ENCODE data around the gene PSMD2. TPM values are rescaled to one million over a fixed set of nuclear protein-coding genes. Genes with fewer than 3 reads are reported as not detected.

The PSMD2 gene
- total RNA-seq, 1 experiment from 2014 or later = 359 TPM

DNA sequence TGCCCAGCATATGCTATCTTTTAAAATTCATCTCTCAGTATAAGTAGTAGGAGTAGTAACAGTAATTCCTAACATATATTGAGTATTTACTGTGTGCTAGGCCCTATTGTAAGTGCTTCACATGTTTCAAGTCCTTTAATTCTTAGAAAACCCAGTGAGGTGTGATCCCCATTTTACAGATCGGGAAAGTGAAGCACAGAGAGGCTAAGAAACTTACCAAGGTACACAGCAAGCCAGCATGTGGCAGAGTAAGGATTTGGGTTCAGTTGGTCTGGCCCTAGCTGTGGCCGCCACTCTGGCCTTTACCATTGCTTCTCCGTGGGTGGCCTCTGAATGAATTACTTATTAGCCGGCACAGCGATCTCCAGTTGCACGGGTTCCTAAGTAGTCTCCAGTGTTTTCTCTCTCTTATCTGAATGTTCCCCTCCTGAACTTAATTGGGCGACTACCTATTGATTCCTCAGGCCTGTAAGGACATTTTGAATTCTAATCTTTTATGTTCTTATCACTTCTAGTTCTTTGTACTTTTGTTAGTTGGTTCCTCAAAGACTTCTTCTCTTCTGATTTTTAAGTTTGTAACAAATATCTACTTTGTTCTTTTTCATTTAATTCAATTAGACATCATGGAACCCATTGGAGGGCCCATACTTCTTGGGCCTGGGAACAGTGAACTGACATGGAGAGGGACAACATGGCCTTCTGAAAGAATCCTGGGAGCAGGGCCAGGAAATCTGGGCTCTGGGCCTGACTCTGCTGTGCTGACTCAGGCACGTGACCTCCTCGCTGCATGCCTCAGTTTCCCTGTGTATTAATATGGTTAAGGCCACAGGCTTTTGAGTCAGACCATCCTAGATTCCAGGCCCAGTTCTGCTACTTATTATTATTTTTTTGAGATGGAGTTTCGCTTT is 50.8 kb downstream of the PSMD2 start (continued):
- TF ChIP-seq, protein P1, sequence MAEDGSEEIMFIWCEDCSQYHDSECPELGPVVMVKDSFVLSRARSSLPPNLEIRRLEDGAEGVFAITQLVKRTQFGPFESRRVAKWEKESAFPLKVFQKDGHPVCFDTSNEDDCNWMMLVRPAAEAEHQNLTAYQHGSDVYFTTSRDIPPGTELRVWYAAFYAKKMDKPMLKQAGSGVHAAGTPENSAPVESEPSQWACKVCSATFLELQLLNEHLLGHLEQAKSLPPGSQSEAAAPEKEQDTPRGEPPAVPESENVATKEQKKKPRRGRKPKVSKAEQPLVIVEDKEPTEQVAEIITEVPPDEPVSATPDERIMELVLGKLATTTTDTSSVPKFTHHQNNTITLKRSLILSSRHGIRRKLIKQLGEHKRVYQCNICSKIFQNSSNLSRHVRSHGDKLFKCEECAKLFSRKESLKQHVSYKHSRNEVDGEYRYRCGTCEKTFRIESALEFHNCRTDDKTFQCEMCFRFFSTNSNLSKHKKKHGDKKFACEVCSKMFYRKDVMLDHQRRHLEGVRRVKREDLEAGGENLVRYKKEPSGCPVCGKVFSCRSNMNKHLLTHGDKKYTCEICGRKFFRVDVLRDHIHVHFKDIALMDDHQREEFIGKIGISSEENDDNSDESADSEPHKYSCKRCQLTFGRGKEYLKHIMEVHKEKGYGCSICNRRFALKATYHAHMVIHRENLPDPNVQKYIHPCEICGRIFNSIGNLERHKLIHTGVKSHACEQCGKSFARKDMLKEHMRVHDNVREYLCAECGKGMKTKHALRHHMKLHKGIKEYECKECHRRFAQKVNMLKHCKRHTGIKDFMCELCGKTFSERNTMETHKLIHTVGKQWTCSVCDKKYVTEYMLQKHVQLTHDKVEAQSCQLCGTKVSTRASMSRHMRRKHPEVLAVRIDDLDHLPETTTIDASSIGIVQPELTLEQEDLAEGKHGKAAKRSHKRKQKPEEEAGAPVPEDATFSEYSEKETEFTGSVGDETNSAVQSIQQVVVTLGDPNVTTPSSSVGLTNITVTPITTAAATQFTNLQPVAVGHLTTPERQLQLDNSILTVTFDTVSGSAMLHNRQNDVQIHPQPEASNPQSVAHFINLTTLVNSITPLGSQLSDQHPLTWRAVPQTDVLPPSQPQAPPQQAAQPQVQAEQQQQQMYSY (CRISPR knock-in tag; IDR thresholded peaks at IDR 0.05) = no peak
- TF ChIP-seq, protein P2, sequence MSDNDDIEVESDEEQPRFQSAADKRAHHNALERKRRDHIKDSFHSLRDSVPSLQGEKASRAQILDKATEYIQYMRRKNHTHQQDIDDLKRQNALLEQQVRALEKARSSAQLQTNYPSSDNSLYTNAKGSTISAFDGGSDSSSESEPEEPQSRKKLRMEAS (CRISPR knock-in tag; IDR thresholded peaks at IDR 0.05) = no peak
- TF ChIP-seq NFATC4 (CRISPR knock-in tag; IDR thresholded peaks at IDR 0.05) (no peak), SOX15 (CRISPR knock-in tag; IDR thresholded peaks at IDR 0.05) (no peak), NFE2L1 (CRISPR knock-in tag; IDR thresholded peaks at IDR 0.05) (no peak)
- TF ChIP-seq, protein P3, sequence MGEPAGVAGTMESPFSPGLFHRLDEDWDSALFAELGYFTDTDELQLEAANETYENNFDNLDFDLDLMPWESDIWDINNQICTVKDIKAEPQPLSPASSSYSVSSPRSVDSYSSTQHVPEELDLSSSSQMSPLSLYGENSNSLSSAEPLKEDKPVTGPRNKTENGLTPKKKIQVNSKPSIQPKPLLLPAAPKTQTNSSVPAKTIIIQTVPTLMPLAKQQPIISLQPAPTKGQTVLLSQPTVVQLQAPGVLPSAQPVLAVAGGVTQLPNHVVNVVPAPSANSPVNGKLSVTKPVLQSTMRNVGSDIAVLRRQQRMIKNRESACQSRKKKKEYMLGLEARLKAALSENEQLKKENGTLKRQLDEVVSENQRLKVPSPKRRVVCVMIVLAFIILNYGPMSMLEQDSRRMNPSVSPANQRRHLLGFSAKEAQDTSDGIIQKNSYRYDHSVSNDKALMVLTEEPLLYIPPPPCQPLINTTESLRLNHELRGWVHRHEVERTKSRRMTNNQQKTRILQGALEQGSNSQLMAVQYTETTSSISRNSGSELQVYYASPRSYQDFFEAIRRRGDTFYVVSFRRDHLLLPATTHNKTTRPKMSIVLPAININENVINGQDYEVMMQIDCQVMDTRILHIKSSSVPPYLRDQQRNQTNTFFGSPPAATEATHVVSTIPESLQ (CRISPR knock-in tag; IDR thresholded peaks at IDR 0.05) = no peak

DNA sequence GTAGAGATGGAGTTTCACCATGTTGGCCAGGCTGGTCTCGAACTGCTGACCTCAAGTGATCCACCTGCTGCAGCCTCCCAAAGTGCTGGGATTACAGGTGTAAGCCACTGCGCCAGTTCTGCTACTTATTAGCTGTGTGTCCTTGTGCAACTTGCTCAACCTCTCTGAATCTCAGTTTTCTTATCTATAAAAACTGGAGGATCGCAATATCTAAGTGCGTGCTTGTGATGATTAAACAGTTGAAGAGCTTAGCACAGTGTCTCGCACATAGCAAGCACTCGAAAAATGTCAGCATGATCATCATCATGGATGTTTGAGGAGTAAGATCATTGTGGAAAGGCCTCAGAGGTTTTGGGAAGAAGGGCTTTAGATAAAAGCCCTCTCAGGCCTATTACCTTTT is 51.6 kb downstream of the PSMD2 start:
- ChIA-PET POLR2A (interaction anchor here (1.3 kb wide), 1 partner anchor 13 kb away, joined by 3 read pairs; the partner anchor contains the start of gene FAM131A), CTCF (interaction anchor here (1.1 to 1.5 kb wide), 2 partner anchors 12 to 163 kb away, joined by 3 to 8 read pairs; partner anchors contain the start of gene FAM131A)
- Mint-ChIP-seq H3K9me3 (no peaks in the 10 kb centered on the region), H3K27ac (no peak overlapping the region; the same call in 1 of the 2 replicates), H3K4me1 (peaks cover 14% of the 10 kb centered on the region), H3K4me3 (no peak overlapping the region), H3K36me3 (peaks cover 9% of the 10 kb centered on the region), H3K27me3 (ENCODE audit: low read depth) (no peaks in the 10 kb centered on the region)
- DNase-seq (ENCODE audit: low spot score) (no peak), ATAC-seq (no peak)
- TF ChIP-seq, protein P1 (CRISPR knock-in tag; IDR thresholded peaks at IDR 0.05) = no peak
- TF ChIP-seq NFYB (CRISPR knock-in tag; conservative IDR thresholded peaks at IDR 0.05; ENCODE audit: low read depth) (no peak), NFATC4 (CRISPR knock-in tag; IDR thresholded peaks at IDR 0.05) (no peak), ETV6 (CRISPR knock-in tag; IDR thresholded peaks at IDR 0.05) (no peak), JUN (CRISPR knock-in tag; IDR thresholded peaks at IDR 0.05) (no peak), FOXJ3 (CRISPR knock-in tag; IDR thresholded peaks at IDR 0.05; ENCODE audit: borderline replicate concordance) (no peak), HMGA2 (CRISPR knock-in tag; IDR thresholded peaks at IDR 0.05) (no peak), CREM (CRISPR knock-in tag; IDR thresholded peaks at IDR 0.05) (no peak), FOXP1 (CRISPR knock-in tag; IDR thresholded peaks at IDR 0.05; ENCODE audit: borderline replicate concordance) (no peak), ZNF232 (CRISPR knock-in tag; IDR thresholded peaks at IDR 0.05) (no peak), SMAD3 (CRISPR knock-in tag; IDR thresholded peaks at IDR 0.05; ENCODE audit: borderline replicate concordance) (no peak), ZNF121 (CRISPR knock-in tag; IDR thresholded peaks at IDR 0.05) (no peak), SP1 (CRISPR knock-in tag; conservative IDR thresholded peaks at IDR 0.05) (no peak)
- TF ChIP-seq, protein P4, sequence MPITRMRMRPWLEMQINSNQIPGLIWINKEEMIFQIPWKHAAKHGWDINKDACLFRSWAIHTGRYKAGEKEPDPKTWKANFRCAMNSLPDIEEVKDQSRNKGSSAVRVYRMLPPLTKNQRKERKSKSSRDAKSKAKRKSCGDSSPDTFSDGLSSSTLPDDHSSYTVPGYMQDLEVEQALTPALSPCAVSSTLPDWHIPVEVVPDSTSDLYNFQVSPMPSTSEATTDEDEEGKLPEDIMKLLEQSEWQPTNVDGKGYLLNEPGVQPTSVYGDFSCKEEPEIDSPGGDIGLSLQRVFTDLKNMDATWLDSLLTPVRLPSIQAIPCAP (CRISPR knock-in tag; IDR thresholded peaks at IDR 0.05) = no peak
- TF ChIP-seq, protein P5, sequence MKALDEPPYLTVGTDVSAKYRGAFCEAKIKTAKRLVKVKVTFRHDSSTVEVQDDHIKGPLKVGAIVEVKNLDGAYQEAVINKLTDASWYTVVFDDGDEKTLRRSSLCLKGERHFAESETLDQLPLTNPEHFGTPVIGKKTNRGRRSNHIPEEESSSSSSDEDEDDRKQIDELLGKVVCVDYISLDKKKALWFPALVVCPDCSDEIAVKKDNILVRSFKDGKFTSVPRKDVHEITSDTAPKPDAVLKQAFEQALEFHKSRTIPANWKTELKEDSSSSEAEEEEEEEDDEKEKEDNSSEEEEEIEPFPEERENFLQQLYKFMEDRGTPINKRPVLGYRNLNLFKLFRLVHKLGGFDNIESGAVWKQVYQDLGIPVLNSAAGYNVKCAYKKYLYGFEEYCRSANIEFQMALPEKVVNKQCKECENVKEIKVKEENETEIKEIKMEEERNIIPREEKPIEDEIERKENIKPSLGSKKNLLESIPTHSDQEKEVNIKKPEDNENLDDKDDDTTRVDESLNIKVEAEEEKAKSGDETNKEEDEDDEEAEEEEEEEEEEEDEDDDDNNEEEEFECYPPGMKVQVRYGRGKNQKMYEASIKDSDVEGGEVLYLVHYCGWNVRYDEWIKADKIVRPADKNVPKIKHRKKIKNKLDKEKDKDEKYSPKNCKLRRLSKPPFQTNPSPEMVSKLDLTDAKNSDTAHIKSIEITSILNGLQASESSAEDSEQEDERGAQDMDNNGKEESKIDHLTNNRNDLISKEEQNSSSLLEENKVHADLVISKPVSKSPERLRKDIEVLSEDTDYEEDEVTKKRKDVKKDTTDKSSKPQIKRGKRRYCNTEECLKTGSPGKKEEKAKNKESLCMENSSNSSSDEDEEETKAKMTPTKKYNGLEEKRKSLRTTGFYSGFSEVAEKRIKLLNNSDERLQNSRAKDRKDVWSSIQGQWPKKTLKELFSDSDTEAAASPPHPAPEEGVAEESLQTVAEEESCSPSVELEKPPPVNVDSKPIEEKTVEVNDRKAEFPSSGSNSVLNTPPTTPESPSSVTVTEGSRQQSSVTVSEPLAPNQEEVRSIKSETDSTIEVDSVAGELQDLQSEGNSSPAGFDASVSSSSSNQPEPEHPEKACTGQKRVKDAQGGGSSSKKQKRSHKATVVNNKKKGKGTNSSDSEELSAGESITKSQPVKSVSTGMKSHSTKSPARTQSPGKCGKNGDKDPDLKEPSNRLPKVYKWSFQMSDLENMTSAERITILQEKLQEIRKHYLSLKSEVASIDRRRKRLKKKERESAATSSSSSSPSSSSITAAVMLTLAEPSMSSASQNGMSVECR (CRISPR knock-in tag; IDR thresholded peaks at IDR 0.05; ENCODE audit: borderline replicate concordance) = no peak

All from WTC11 (cell line).